ENCODE results near the gene NHSL2.
"Not testable (repeated sequence)": the region's sequence is repeated elsewhere in the genome, so short reads cannot be mapped to it uniquely, and the experiment has no call there.

Gene NHSL2

GRCh38 chrX:71927040-71927439 lies 16.4 kb downstream of the NHSL2 start:
- DNase-seq: no peak

GRCh38 chrX:71928856-71929255 lies 18.2 kb downstream of the NHSL2 start:
- no peak for DNase-seq

GRCh38 chrX:71930298-71930697 lies 19.7 kb downstream of the NHSL2 start:
- DNase-seq: no peak

DNA sequence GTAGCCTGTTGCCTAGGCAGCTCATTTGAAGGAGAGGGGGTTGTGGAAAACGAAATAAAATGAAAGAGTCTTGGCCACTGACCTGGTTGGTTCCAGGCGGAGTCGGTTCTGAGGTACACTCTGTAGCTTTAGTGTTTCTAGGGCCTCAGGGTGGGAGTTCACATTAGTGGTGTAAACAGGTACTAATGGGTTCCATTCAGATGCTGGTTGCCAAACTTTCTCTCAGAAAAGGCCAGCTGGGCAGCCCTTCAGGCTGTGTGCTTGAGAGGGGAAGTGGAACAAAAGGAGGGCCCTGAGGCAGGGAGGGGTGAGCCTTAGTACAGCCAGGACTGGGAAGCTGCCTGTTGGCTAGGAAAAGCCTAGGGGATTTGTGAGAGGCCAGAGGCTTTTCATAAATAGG lies 24.8 kb downstream of the NHSL2 start:
- DNase-seq: no peak

- DNase-seq: no peak
Measured at GRCh38 chrX:71936632-71937031, 26.0 kb downstream of the NHSL2 start.

- no peak for DNase-seq
Measured at GRCh38 chrX:71938371-71938770, 27.7 kb downstream of the NHSL2 start.

DNA sequence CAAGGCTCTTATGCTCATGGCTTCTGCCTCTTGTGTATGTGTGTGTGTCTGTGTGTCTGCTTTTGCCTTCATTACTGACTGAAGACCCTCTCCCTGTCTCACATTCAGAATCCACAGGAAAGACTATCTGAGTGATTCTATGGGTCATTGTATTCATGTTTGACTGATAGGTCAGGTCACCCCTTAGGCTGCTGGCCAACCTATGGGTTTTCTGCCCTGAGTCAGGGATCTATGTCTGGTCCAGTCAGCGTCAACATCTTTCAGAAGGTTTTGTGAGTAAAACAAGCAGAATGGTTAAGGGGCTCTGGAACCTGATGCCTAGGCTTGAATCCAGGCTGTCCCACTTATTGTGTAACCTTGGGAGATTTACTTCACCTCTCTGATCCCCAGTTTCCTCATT lies 30.5 kb downstream of the NHSL2 start:
- no peak for DNase-seq

DNA sequence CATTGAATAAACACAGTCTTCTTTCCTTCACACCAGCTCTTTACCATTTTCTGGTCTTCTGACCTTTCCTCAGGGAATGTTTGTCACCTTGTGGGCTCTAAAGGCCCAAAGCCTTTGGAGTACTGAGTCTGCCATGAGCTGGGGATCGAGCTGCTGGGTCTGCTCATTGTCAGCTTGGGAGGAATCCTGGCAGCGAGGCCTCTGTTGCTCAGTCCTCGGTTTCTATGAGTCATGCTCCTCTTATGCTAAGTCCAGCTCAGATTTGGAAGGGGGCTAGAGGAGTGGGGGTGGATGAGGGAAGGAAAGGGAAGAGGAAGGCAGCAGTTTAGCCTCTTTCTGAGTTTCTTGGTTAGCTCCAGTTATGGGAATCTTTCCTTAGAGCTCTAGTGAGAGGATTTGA lies 31.1 kb downstream of the NHSL2 start:
- no peak for DNase-seq

- DNase-seq: no peak
Measured at GRCh38 chrX:71944369-71944768, 33.7 kb downstream of the NHSL2 start.

GRCh38 chrX:71945237-71945805 lies 34.7 kb downstream of the NHSL2 start:
- DNase-seq: no peak

DNA sequence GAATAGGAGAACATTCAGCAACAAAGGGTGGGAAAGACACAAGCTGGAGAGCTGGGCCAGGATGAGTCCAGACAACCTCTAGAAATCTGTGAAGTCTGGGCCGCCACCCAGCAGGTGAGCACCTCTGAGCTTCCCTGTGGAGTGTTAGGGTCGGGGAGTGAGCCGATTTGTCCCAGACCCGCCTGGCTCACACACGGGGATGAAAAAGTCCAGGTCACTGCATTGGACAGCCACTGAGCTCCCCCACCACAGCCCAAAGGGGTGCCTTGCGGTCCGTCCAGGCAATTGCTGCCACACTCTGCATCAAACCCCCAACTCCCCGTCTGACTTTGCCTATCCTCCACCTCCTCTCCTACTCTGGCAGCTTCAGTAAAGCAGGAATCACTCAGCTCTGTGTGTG lies 38.7 kb downstream of the NHSL2 start:
- no peak for DNase-seq

GRCh38 chrX:71949844-71950445 lies 39.3 kb downstream of the NHSL2 start:
- DNase-seq: no peak

- DNase-seq: no peak
Measured at GRCh38 chrX:71953391-71953790, 42.7 kb downstream of the NHSL2 start.

GRCh38 chrX:71953946-71954345 lies 43.3 kb downstream of the NHSL2 start:
- DNase-seq: no peak

- DNase-seq: no peak
Measured at GRCh38 chrX:71954458-71954857, 43.8 kb downstream of the NHSL2 start.

- DNase-seq: no peak
Measured at GRCh38 chrX:71955530-71956120, 45.0 kb downstream of the NHSL2 start.

DNA sequence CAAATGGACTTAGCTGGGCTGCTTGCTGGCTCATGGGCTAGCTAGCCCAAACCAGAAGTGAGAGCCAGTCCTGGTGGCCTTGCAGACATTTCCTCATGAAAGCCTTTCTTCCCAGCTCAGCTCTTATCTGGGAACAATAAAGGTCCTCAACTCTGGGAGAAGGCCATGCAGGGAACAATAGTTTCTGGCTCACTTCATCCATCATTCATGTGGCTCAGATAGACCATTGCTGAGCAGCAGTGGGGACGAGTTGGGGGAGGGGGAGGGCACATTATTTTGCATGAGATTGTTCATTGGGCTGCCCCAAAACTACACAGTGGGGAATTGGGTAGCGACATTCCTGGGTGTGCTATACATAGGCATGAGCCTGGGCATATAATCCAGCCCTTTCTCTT lies 47.6 kb downstream of the NHSL2 start:
- DNase-seq: no peak

DNA sequence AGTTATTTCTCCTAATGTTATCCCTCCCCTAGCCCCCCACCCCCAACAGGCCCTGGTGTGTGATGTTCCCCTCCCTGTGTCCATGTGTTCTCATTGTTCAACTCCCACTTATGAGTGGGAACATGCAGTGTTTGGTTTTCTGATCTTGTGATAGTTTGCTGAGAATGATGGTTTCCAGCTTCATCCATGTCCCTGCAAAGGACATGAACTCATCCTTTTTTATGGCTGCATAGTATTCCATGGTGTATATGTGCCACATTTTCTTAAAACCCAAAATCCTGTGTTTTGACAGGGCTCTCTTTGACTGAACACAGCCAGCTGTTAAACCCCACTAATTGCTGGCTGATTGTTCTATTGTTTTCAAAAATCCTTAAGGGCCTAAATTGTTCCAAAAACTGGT lies 53.5 kb downstream of the NHSL2 start:
- not testable (repeated sequence) for DNase-seq

DNA sequence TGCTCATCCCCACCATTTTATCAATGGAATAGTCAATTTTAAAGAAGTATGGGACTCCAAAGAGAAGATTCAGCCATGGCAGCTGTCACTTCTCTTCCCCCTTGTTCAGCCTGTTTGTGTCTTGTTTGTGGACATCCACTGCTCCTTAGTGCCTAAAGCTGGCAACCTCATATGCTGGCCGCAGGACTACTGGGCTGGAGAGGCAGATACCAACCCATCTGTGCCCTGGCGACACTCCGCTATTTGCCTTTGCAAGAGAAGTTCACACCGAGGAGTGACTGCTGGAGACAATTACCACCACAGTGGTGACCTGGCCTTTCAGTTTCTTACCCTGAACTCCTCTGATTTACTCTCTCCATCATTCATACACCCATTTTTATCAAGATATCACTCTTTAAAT lies 64.3 kb downstream of the NHSL2 start:
- DNase-seq: no peak

DNA sequence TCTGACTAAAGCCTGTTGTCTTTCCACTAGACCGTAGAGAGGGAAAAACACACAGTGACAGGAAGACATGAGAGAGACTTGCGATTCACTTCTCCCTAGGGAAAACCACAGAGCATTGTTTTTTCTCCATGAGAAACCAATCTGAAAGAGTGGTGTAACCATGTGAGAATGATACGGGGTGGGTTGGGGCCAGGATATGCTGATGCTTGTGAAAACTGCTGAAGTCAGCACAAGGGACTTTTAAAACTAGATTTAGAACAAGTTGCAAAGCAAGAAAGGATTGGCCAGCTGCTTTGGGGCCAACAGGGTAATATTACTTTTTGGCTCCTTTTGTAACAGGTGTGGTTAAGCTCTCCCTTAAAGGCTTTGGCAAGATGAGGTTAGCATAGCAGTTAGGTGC lies 66.1 kb downstream of the NHSL2 start:
- no peak for DNase-seq

GRCh38 chrX:71978164-71978563 lies 67.5 kb downstream of the NHSL2 start:
- no peak for DNase-seq

DNA sequence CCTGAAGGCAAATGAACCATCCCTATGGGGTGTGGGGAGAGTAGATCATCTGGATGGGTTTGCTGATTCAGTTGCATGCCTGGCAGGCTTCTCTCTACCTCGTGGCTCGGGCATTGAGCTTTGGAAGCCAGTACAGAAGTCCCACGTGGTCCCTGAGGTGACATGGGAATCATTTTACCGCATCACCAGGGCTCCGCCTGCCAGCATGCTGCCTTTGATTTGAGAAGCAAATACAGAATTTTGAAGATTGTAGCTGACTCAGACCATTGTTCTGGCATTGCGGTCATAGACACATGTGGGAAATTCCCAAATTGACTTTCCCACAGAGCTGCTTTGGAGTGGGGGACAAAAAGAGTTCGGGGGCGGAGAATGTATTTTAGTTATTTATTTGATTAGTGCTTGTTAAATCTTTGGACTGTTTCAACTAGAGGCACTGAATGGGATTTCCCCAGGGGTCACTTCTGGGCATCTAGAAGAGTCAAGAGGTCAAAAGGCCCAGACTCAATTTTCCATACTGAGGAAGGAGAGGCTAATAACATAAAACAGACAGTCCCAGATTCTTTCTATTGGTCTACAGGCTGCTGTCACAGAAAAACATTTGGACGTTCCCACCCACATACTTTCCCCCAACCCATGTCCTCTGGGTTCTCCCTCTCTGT lies 79.3 kb downstream of the NHSL2 start:
- DNase-seq: no peak

- DNase-seq: no peak
Measured at GRCh38 chrX:71990518-71990917, 79.9 kb downstream of the NHSL2 start.

DNA sequence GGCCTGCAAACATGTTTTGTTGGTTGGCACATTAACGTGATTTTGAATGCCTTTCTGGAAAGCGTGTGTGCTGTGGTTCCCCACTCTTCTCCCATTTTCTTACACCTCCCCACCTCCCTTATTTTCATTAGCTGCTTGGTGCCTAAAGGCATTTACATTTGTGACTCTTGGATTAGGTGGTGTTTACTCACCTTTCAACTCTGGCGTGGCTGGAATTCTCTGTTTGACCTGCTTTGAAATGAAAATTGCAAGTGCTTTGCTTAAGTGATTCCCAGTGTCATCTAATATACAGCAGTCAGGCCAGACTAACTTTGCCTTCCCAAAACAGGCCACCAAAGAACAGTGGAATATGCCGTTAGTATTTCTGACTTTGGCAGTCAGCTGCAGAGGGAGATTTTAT lies 80.5 kb downstream of the NHSL2 start:
- no peak for DNase-seq
